ENCODE results near the gene OPTC.
"Not testable (repeated sequence)": the region's sequence is repeated elsewhere in the genome, so short reads cannot be mapped to it uniquely, and the experiment has no call there.

Gene OPTC

DNA sequence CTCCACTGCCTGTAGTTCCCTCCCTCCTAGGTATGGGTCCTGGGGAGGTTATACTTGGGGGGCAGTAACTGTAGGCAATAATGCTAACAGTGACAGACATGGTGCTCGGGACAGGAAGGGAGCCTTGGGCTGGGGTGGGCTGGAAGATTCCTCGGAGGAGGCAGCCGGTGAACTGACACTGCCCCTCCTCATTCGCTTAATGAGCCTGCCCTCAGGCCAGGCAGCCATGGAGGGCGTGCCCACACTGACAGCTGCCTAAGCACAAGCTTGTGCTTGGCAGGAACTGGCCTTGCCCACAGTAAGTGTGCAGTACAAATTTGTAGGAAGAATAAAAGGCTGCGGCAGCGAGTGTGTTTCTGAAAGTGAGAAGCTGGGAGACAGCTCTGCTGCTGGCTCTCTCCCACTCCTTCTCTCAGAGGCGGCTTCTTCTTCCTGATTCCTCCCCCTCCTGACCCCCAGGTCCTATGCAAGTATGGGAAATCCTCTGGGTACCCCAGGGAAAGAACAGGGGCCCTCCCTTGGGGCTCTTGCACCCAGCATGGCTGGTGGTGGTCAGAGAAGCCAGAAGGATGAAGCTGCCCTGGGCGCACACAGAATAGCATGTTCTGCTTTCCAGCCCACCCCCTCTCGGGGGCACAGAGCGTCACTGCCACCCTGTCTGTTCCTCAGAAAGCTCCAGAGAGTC lies 23.6 kb downstream of the OPTC start:
- DNase-seq (ENCODE audit: low spot score): no peak

DNA sequence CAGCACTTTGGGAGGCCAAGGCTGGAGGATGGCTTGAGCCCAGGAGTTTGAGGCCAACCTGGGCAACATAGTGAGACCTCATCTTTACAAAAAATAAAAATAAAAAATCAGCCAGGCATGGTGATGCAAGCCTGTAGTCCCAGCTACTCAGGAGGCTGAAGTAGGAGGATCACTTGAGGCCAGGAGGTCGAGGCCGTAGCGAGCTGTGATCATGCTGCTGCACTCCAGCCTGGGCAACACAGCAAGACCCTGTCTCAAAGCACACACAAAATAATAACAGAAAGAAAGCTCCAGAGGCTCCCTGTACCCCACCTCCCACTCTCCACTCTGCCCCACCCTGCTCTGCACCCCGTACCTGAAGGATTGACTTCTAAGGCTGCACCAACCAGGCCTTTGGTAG lies 24.2 kb downstream of the OPTC start:
- not testable (repeated sequence) for DNase-seq (ENCODE audit: low spot score)

DNA sequence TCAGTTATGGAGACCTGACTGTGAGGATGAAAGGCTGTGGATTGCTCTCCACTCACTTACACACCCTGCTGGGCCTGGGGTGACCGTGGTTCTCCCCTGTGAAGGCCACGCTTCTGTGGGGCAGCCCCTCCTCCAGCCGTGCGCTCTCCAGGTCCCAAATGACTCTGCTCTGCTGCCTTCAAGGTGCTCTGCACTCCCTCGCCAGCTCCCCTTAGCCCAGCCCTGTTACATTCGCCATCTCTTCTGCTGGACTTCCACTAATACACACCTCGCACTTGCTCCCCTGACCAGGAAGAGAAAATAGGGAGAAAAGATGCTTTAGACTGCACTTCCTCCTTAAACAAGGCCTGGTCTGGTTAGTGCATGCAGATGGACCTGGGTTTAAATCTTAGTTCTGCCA lies 24.6 kb downstream of the OPTC start:
- no peak for DNase-seq (ENCODE audit: low spot score)

DNA sequence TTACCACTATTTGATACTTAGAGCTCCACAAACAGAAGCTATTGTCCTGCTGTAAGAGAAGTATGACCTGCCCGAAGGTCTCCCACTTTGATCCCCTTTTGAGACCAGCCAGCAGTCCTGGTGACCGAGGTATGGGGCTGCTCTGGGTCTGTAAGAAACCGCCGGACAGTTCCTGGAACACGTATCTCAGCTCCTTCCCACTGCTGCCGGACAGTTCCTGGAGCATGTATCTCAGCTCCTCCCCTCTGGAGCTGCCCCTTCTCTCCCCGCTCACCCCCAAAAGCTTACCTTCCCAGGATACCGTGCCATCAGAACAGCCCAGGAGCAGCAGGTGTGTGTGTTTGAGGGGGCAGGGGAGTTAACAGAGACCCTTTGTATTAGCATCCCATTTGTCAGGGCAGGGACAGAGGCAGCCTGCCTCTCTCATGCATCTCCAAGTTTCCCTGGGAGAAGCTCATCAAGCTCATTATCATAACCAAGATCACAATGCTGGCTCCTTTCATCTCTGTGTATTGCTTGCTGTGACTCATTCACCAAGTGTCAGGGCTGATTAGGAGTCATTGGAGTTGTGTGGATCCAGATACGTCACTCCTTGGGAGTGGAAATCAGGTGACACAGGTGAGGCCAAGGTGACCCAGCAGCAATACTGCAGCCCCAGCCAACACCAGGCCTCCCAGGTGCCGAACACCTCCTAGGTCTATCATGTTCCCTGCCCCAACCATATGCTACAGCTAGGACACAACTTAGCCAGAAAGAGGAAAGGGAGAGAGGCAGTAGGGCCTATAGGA lies 25.3 kb downstream of the OPTC start:
- no peak for DNase-seq (ENCODE audit: low spot score)

DNA sequence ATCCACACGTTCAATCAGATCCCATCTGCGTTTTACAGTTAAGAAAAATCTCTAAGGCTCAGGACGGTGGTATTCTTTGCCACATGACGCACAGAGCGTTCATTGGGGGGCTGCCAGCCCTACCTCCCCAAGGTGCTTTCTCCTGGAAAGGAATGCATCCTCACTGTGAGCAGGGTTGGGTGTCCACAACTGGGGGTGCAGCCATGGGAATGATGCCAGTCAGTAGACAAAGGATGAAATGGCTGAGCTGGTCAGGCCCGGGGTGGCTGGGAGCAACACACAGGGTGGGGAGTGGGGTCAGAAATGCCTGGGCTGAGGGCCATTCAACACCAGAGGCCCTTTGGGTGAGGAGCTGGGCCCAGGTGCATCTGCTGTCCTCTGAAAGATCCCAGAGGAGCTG lies 25.9 kb downstream of the OPTC start:
- no peak for DNase-seq (ENCODE audit: low spot score)

DNA sequence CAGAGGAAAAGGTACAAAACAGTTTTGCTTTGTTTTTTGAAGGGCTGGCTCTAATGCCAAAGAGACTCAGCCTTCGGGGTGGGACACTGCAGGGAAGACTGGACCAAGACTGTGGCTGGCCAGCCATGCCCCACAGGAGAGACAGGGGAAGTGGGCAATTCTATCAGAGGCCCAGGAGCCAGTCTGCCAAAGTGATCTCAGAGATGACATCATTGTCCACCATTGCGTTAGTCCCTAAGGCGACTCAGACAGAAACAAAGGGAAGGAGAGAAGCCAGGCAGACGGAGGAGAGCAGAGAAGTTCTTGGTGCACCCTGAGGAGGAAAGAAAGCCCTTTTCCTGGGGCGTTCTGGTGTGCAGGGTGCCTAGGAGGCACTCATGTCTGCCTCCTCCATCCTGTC lies 26.4 kb downstream of the OPTC start:
- DNase-seq (ENCODE audit: low spot score): no peak

DNA sequence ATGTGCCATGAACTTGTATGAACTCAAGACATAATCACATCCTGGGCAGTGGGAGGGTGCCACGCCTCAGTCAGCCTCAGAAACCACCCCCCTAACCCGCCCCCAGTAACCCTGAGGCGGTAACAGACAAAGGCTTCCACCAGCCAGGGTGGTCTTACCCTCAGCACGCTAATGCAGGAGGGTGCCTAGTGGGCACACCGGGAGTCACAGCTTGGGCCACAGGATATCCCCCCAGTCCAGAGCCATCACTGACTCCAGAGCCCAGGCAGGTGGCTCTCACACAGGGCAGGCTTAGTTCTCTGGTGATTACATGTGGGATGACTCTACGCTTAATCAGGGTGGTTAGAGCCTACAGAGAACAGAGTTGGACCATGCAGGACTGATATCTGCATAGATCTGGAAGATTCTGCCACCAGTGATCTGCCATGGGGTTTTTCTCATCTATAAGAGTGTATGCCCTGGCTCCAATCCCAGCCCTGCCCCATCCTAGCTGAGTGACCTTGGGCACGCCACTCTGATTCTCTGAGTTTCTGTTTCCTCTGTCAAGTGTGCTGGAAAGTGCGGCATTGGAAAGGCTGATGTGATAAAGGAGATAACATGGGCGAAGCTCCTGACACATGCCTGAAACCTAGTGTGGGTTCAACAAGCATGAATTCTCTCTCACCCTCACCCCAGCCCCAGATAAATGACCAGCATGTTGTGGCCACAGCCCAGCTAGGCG lies 27.3 kb downstream of the OPTC start:
- DNase-seq (ENCODE audit: low spot score): no peak

DNA sequence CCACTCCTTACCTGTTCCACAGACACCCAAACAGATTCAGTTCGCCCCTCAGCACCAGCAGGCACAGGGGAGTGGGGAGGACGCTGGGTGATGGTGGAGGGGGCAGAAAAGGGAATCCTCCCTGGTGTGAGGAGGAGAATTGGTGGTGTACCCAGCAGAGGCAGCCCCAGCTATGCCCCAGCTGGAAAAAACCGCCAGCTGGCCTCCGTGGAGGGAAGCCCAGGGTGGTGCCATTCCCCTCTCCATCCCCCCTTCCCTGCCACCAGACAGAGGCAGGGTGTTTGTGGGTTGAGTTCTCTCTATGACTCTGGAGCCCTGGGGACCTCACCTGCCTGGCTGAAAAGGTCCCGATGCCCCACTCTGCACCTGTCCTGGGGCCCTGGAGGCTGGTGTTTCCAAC lies 27.9 kb downstream of the OPTC start:
- no peak for DNase-seq (ENCODE audit: low spot score)

DNA sequence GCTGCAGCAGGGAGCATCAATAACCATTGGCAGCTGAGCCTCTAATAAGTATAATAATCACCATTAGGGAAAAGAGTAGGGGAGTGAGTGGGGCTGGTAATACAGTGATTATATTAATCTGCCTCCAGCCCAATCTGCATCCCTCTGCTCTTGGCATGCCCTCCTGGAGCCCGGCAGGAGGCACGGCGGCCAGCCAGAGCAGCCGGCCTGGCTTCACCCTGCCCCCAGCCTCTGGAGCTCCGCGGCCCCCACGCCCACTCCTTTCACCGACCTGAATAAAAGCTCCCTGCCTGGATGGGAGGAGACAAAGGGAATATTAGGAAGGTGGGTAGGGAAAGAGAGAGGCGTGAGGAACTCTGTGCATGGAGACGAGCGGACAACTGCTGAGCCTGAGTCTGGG lies 28.3 kb downstream of the OPTC start:
- DNase-seq (ENCODE audit: low spot score): no peak

DNA sequence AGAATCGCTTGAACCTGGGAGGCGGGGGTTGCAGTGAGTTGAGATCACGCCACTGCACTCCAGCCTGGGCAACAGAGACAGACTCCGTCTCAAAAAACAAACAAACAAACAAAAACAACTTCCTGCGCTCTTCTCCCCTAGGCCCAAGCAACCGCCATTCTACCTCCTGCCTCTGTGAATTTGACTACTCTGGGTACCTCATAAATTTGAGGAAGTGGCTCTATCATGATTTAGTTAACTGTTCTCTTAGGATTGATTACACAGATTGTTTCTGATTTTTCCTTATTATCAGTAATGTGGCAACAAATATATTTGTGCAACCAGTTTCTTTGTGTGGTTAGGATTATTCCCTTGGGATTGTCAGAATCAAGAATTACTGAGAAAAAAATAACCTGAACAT lies 29.7 kb downstream of the OPTC start:
- DNase-seq (ENCODE audit: low spot score): no peak

DNA sequence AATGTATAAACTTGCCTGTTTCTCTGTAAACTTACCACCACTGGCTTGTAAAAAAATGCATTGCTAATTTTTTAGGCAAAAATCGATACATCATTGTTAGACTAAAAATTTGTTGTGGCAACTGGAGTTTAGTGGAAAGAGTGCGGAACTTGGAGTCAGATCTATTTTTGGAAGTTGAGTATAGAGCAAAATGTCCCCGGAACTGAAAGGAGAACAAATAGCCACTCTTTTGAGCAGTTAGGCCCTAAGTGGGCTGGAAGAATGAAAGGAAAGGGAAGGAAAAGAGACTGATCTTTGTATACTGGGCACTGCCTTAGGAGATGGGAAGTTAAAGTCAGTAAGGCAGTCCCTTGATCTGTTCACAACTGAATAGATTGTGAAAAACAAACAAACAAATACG lies 30.2 kb downstream of the OPTC start:
- no peak for DNase-seq (ENCODE audit: low spot score)

DNA sequence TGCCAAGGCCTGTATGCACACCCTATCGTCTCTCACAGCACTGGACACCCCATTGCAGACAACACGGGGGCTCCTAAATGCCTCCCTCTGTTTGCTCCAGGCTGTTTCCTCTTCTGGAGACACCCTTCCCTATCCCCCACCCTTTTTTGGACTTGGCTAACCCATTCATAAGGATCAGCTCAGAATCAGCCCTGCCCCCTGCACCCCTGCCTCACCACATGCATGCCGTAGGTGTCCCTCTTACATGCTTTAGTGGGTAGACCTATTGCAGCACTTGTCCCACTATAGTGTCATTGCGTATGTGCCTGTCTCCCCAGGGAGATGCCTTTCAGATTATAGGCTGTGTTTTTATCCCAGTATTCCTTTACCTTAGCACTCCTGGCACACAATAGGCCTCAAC lies 30.9 kb downstream of the OPTC start:
- no peak for DNase-seq (ENCODE audit: low spot score)

DNA sequence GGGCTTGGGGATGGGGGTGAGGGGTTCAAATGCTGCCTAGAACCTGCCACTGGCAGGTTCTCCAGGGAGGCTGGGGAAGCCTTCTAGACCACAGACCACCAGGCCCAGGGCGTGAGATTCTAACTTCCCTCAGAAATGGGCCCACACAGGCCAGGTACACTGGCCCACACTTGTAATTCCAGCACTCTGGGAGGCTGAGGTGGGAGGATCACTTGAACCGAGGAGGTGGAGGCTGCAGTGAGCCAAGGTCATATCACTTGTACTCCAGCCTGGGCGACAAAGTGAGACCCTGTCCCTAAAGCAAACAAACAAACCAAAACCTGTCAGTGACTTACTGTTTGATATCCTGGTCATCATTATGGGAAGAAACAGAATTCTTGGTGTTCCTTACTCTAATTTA lies 31.7 kb downstream of the OPTC start:
- no peak for DNase-seq (ENCODE audit: low spot score)

DNA sequence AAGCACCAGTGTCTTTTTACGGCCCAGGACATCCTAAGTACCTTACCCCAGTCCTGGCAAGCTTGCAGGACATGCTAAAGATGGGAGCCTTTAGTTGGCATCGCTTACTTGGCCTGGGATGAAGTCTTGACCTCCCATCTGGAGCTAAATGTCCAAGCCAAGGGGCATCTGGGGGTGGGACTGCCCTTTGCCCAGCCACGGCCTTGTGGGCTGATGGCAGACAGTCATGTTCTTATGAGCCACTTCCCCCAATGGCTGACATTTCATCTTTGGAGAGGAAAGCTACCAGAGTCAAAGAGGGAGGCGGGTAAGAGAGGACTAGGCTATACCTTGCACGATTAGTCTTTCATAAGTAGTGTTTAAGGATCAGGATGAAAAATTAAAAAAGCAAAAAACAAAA lies 32.2 kb downstream of the OPTC start:
- no peak for DNase-seq (ENCODE audit: low spot score)

DNA sequence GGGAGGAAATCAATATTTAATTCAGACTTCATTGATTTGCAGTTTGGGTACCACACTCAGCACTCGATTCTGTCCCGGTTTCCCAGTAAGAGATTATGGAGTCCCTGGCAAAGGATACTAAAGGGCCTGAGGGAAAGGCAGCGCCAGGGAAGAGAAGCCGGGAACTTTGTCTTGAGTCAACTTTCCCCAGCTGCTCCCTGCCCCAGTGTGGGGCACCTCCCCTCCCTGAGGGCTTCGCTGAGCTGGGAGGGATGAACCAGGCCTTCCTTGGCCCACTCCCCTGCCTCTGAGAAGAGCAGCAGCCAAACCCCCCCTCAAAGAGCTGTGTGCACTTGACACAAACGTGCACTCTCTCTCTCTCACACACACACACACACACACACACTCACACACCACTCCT lies 32.6 kb downstream of the OPTC start:
- DNase-seq (ENCODE audit: low spot score): no peak

DNA sequence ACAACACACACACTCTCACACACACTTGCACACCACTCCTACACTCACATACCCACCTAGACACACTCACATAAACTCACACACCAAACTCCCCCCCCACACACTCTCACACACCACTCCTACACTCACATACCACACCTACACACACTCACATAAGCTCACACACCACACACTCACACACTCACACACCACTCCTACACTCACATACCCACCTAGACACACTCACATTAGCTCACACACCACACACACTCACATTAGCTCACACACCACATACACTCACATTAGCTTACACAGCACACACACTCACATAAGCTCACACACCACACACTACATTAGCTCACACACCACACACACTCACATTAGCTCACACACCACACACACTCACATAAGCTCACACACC lies 33.1 kb downstream of the OPTC start:
- DNase-seq (ENCODE audit: low spot score): no peak

DNA sequence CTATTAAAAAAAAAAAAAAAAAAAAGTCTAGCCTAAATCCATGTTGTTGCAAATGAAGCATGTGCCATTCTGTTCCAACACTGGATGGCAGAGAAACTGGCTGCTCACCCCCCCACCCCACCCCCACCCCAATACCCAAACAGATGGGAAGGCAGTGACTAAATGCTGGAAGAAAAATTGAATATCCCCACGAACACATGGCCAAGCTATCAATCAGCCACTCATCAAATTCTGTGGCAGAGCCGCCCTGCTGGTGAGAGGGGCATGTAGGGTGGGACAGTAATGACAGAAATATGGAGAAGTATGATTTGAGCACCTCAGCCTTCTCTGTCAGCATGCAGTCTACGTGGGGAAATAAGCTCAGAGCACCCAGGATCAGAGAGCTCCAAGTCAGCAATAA lies 34.1 kb downstream of the OPTC start:
- DNase-seq (ENCODE audit: low spot score): no peak

DNA sequence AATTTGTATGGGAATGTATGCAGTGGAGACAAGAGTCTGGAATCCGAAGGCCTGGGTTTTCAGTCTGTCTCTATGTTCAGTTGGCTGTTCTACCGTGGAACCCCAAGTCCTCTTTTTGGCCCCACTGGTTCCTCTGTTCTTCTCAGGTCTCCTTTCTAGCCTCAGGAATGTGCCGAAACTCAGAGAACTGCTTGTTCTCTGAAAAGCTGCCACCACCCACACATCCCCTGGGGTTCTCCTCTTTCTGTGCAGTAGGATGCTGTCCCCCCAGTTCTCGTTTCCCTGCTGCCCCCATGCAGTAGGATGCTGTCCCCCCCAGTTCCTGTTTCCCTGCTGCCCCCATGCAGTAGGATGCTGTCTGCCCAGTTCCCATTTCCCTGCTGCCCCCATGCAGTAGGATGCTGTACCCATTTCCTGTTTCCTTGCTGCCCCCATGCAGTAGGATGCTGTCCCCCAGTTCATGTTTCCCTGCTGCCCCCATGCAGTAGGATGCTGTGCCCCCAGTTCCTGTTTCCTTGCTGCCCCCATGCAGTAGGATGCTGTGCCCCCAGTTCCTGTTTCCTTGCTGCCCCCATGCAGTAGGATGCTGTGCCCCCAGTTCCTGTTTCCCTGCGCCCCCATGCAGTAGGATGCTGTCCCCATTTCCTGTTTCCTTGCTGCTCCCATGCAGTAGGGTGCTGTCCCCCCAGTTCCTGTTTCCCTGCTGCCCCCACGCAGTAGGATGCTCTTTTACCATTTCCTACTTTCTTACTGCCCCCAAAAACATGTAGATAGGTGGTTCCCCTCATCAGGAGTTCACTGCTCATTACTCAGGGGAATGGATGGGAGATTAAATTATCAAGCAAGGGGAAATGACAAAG lies 35.3 kb downstream of the OPTC start:
- DNase-seq (ENCODE audit: low spot score): no peak

DNA sequence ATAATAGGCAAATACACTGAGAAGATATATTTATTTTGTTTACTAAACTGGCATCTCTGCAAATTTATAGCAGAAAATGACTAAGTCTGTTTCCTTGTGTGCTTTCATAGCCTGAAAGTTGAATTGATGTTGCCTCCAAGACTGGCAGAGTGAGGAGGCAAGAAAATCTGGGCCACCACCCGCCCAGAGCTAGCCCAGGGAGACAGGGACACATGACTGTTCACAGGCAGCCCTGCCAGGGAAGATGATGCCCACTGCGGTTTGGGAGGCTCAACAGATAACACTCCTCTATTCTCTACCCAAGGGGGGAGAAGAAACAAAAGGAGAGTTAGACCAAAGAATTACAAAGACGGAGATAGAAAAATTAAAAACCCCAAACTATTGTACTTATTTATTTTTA lies 37.1 kb downstream of the OPTC start:
- DNase-seq (ENCODE audit: low spot score): no peak

DNA sequence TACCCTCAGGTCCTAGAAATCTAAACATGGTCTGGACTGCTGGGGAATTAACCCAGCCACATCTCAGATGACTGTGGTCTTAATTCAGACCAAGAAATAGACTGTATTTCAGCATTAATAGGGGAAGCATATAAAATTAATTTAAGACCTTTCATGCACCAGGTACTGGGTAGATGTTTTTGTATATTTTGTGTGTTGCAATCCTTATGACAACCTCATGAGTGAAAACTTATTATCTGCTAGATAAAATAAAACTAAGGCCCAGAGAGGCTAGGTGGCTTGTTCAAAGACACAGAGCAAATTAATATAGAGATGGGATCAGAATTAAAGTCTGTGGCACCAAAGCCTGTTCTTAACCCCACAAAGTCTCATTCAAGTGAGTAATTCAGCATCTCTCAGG lies 40.1 kb downstream of the OPTC start:
- no peak for DNase-seq (ENCODE audit: low spot score)

DNA sequence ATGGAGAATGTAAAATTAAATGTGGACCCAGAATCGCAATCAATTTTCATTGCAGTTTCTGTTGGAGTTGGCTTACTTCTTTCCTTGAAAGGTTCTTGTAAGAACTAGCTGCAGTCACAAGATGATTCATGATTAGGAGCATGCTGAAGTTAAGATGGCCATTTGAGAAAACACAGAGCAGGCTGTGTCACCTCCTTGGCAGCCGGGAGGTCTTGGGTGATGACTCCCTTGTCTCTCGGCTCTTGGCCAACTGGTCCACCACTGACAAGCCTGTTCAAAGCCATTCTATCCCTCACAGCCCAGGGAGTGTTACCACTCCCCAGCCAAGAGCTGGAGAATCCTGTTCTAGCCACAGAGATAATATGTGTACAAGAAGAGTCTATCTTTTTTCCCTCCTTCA lies 40.6 kb downstream of the OPTC start:
- DNase-seq (ENCODE audit: low spot score): no peak

DNA sequence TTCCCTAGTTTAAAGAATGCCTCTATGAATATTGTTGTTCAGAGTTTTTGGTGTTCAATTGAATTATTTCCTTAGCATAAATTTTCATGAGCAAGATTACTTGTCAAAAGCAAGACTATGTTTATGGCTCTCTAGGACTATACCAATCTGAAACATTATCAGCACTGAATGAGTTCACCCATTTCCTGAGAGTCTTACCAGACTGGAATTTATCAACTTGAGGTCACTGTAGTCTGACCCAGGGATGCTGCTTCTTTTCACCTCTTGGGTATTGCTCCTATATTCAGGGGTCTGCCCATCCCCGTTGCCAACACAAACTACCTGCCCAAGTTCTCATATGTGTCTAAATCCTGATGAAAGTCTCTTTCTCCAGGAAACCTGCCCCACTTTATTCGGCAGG lies 42.6 kb downstream of the OPTC start:
- no peak for DNase-seq (ENCODE audit: low spot score)
